Fibroblast of mammary gland (primary cell): Measurements from ENCODE around the gene NR1H2.

ENCODE experiments used
- DNase-seq: peaks from one replicate; pipeline ENCODE4 v3.0.0-alpha.2; 2010; ENCODE audit warnings: low read depth
- H3K4me3 ChIP-seq: 2 replicates; pipeline ENCODE4 v1.5.1; 2011; ENCODE audit warnings: low read depth, mild to moderate bottlenecking, low read length, moderate library complexity; ENCODE audit not compliant: control insufficient read depth
- TF ChIP-seq, protein P1 (sequence below): conservative IDR thresholded peaks from 2 replicates; pipeline ENCODE4 v1.5.1; 2011; ENCODE audit warnings: low read depth, low read length, inconsistent platforms; ENCODE audit not compliant: control insufficient read depth, insufficient read depth

The NR1H2 gene

DNA sequence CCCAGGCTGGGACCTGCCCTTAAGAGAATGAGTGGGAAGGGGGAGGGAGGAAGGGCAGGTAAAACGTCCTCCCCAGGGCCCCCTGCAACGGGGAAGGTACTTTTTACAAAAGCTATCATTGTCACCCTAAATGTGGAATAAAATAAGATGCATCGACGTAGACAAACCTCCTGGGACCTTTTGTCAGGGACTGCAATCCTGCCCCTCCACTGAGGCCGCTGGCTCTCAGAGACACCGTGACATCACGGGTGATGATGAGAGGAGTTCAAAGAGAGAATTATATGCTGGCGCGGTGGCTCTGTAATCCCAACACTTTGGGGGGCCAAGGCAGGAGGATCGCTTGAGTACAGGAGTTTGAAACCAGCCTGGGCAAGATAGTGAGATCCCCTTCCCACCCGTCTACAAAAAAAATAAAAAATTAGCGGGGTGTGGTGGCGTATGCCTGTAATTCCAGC is 54.7 kb downstream of the NR1H2 start:
- H3K4me3 ChIP-seq = peak overlapping the region; percentile 46
- no peak for DNase-seq
- TF ChIP-seq, protein P1, sequence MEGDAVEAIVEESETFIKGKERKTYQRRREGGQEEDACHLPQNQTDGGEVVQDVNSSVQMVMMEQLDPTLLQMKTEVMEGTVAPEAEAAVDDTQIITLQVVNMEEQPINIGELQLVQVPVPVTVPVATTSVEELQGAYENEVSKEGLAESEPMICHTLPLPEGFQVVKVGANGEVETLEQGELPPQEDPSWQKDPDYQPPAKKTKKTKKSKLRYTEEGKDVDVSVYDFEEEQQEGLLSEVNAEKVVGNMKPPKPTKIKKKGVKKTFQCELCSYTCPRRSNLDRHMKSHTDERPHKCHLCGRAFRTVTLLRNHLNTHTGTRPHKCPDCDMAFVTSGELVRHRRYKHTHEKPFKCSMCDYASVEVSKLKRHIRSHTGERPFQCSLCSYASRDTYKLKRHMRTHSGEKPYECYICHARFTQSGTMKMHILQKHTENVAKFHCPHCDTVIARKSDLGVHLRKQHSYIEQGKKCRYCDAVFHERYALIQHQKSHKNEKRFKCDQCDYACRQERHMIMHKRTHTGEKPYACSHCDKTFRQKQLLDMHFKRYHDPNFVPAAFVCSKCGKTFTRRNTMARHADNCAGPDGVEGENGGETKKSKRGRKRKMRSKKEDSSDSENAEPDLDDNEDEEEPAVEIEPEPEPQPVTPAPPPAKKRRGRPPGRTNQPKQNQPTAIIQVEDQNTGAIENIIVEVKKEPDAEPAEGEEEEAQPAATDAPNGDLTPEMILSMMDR = no peak

DNA sequence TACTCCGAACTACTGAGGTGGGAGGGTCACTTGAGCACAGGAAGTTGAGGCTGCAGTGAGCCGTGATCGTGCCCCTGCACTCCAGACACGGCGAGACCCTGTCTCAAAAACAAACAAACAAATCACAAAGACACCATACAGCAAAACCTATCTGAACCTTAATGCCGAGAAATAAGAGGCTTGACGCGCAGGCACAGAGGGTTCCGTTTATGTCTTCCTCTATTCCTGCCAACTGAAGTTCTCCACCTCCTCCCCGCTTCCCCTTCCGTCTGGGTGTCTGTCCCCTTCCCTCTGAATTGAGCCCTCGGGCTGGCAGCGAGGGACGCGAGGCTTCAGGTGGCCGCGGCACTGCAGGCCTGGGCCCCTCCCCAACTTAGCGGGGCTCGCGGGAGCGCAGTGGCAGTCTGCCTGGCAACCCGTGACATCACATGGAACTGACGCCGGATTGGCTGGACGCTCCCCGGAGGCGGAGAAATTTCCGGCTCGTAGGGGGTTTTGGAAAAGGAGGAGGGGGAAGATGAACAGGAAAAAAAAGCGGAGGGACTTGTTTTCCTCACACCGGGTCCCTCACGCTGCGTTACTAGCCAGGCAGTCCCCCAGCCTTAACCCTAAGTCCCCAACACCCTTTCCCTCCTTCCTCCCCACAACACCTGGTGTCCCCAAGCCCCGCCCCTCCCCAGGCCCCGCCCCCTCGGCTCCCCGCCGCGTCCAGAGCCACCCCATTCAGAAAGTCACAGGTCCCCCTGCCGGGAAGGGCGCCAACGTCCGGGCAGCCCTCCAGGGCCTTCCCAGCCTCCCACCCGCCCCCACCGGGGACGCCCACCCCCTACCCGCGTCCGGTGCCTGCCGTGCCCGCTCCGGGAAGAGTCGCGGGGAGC is 55.3 kb downstream of the NR1H2 start:
- H3K4me3 ChIP-seq = peak overlapping the region; percentile 46
- TF ChIP-seq, protein P1 = no peak
- DNase-seq = peak; percentile 41

DNA sequence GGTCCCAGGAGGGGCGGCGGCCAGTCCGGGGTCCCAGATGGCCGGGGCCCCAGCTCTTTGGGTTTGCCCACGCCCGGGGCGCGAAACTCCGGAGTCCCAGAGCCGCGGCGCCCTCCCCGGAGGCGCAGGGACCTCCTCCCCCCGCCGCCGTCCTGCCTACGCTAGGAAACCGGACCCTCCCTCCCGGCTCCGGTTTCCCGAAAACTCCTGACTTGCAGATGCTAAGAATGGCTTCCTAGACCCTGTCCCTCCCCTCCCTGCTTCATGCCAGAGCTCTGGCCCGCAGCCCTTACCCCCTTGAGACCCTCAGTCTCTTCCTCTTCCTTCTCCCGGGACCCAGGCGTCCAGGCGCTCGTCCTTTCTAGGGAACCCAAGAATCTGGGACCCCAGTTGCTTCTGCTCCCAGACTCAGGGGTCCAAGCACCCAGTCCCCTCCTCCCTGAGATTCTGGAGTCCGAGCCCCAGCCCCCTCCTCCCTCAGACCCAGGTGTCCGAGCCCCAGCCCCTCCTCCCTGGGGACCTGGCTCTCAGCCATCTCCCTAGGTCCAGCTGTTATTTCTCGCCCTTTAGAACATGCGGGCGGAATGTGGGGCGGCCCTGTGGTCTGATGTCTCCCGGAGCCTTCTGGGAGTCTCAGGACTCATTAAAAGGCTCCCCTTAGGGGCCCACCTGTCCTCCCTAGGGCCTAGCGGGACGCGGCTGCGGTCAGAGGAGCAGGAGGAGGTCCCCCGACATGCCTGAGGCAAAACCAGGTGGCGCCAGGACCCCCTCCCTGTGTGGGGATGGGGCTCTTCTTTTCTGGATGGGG is 56.2 kb downstream of the NR1H2 start, which contains the start of gene MYBPC2:
MYBPC2 (plus strand) TSS at position 672 of the 808 bp plus-strand sequence; CDS start at position 734, 62 bp downstream.
- DNase-seq = no peak
- TF ChIP-seq, protein P1 = no peak

More for the DNA sequence above, 56.2 kb downstream of the NR1H2 start, which contains the start of gene MYBPC2:
- peak within 1 kb of the TSS; percentile 46 for H3K4me3 ChIP-seq
